Naive thymus-derived CD4-positive, alpha-beta T cell (primary cell): ENCODE data around the gene EFL1. TPM values are rescaled to one million over a fixed set of nuclear protein-coding genes. Genes with fewer than 3 reads are reported as not detected.

ENCODE experiments used
- ATAC-seq: fragments of 150-1000 bp; cut with Tn5 transposase; 2 replicates; pipeline ENCODE4 v1.10.0; 2021; ENCODE audit warnings: mild to moderate bottlenecking, moderate library complexity
- CTCF ChIA-PET: fragments of 350-600 bp; sonication (Branson Sonifier 250); formaldehyde crosslinking; loops from one replicate; lab custom pipeline; 2021; ENCODE audit warnings: antibody characterized with exemption; lab: Charles Lee
- POLR2A ChIA-PET: fragments of 350-600 bp; sonication (Branson Sonifier 250); formaldehyde crosslinking; loops from one replicate; lab custom pipeline; 2021; ENCODE audit warnings: antibody characterized with exemption, inconsistent platforms; lab: Charles Lee
- DNase-seq, 9 donors: peaks; one replicate each; pipeline versions ENCODE4 v3.0.0 to v3.0.0-alpha.2; 2020 to 2022; ENCODE audit warnings: mixed read lengths in 1 of 9
- H3K27ac ChIP-seq: one replicate; pipeline ENCODE4 v1.7.0; 2013; ENCODE audit warnings: mild to moderate bottlenecking, low read depth, low read length, moderate library complexity
- H3K27me3 ChIP-seq, 2 donors: one replicate each; pipeline ENCODE4 v1.7.0; 2013; ENCODE audit warnings: low read length in 2 of 2, mild to moderate bottlenecking in 2 of 2, moderate library complexity in 2 of 2; ENCODE audit not compliant: control insufficient read depth in 2 of 2, insufficient read depth in 2 of 2
- H3K36me3 ChIP-seq, 3 experiments: 1 replicate in 2 of 3; 2 replicates in 1 of 3; pipeline ENCODE4 v1.7.0; 2013; ENCODE audit warnings: low read length in 3 of 3, mild to moderate bottlenecking in 3 of 3, moderate library complexity in 1 of 3; ENCODE audit not compliant: insufficient read depth in 3 of 3, control insufficient read depth in 2 of 3
- H3K4me1 ChIP-seq, 2 donors: one replicate each; pipeline ENCODE4 v1.7.0; 2013; ENCODE audit warnings: low read length in 2 of 2, mild to moderate bottlenecking in 2 of 2, moderate library complexity in 1 of 2; ENCODE audit not compliant: control insufficient read depth in 2 of 2, insufficient read depth in 2 of 2
- H3K4me3 ChIP-seq: 2 replicates; pipeline ENCODE4 v1.7.0; 2013; ENCODE audit warnings: mild to moderate bottlenecking, low read length
- H3K9me3 ChIP-seq, 3 experiments: 1 replicate in 2 of 3; 2 replicates in 1 of 3; pipeline ENCODE4 v1.7.0; 2013; ENCODE audit warnings: low read length in 3 of 3; ENCODE audit not compliant: control insufficient read depth in 2 of 3
- H3K27ac Mint-ChIP-seq, 9 donors: one replicate each; pipeline ENCODE4 v1.8.0; 2020 to 2022; ENCODE audit warnings: mixed read lengths in 9 of 9, mild to moderate bottlenecking in 8 of 9, moderate library complexity in 5 of 9, inconsistent platforms in 2 of 9
- H3K27me3 Mint-ChIP-seq, 5 donors: one replicate each; pipeline ENCODE4 v1.8.0; 2021 to 2022; ENCODE audit warnings: mixed read lengths in 5 of 5, mild to moderate bottlenecking in 1 of 5
- H3K36me3 Mint-ChIP-seq, 5 donors: one replicate each; pipeline ENCODE4 v1.8.0; 2020 to 2022; ENCODE audit warnings: mixed read lengths in 5 of 5, mild to moderate bottlenecking in 3 of 5, inconsistent platforms in 1 of 5
- H3K4me1 Mint-ChIP-seq, 7 donors: one replicate each; pipeline ENCODE4 v1.8.0; 2020 to 2022; ENCODE audit warnings: mixed read lengths in 7 of 7, mild to moderate bottlenecking in 3 of 7, inconsistent platforms in 1 of 7
- H3K4me3 Mint-ChIP-seq, 10 donors: one replicate each; pipeline ENCODE4 v1.8.0; 2020 to 2022; ENCODE audit warnings: mild to moderate bottlenecking in 10 of 10, mixed read lengths in 10 of 10, moderate library complexity in 6 of 10, inconsistent platforms in 2 of 10
- H3K9me3 Mint-ChIP-seq, 11 donors: one replicate each; pipeline ENCODE4 v1.8.0; 2020 to 2022; ENCODE audit warnings: mixed read lengths in 11 of 11, mild to moderate bottlenecking in 4 of 11, inconsistent platforms in 1 of 11, moderate library complexity in 1 of 11
- intact Hi-C, 2 donors: fragments of 100-400 bp; cut with micrococcal nuclease; formaldehyde crosslinking; loops; one replicate each; pipeline ENCODE4 v1.15.1; 2023
- polyA plus RNA-seq, 2 donors: library from polyadenylated mRNA; unstranded; fragments of 300-500 nt; fragmentation: Illumina TruSeq; gene quantifications; one replicate each; pipeline ENCODE4 v1.2.3, GENCODE V29; 2021
- total RNA-seq, 6 experiments: library from RNA in 5 of 6; stranded (reverse) in 5 of 6; gene quantifications; 1 replicate in 5 of 6; 2 replicates in 1 of 6; pipeline ENCODE4 v1.2.3 and lab custom pipeline; 2021 to 2026

EFL1 gene
- total and polyA plus RNA-seq, 7 experiments from 2014 or later = 9.9 to 27.5 (median 16.6) TPM

GRCh38 chr15:82136120-82136519, 126.4 kb downstream of the EFL1 start:
- DNase-seq = no peak
- Histone ChIP-seq H3K27me3 (no peaks in the 10 kb centered on the region), H3K4me3 (no peak overlapping the region), H3K27ac (no peak overlapping the region), H3K4me1 (no peaks in the 10 kb centered on the region), H3K9me3 (no peaks in the 10 kb centered on the region), H3K36me3 (peaks cover 0 to 40% (median 3%) of the 10 kb centered on the region in 3 experiments)
- ChIA-PET POLR2A (no interaction called here), CTCF (interaction anchor here (0.6 to 0.7 kb wide), 2 partner anchors 38 to 656 kb away, joined by 3 to 4 read pairs; no protein-coding TSS in a partner anchor)
- no peaks in the 10 kb centered on the region for H3K27me3 Mint-ChIP-seq
- intact Hi-C loops = no loop called here
- no peak overlapping the region for H3K27ac Mint-ChIP-seq
- peaks cover 0 to 14% (median 6%) of the 10 kb centered on the region in 7 donors for H3K4me1 Mint-ChIP-seq
- no peak overlapping the region for H3K4me3 Mint-ChIP-seq
- ATAC-seq = no peak
- H3K36me3 Mint-ChIP-seq = peaks cover 14 to 46% (median 36%) of the 10 kb centered on the region in 5 donors
- H3K9me3 Mint-ChIP-seq = peaks cover 0 to 2% (median 0%) of the 10 kb centered on the region in 11 donors

- DNase-seq (no peak), ATAC-seq (no peak)
- ChIA-PET POLR2A (no interaction called here), CTCF (interaction anchor here (0.6 kb wide), 1 partner anchor 38 kb away, joined by 3 read pairs; no protein-coding TSS in a partner anchor)
- Histone ChIP-seq H3K36me3 (peaks cover 0 to 40% (median 3%) of the 10 kb centered on the region in 3 experiments), H3K9me3 (no peaks in the 10 kb centered on the region), H3K27ac (no peak overlapping the region), H3K4me1 (no peaks in the 10 kb centered on the region), H3K27me3 (no peaks in the 10 kb centered on the region), H3K4me3 (no peak overlapping the region)
- Mint-ChIP-seq H3K27me3 (no peaks in the 10 kb centered on the region), H3K36me3 (peaks cover 14 to 49% (median 36%) of the 10 kb centered on the region in 5 donors), H3K27ac (peak overlapping the region in 1 of 9 donors; percentile 36), H3K4me3 (no peak overlapping the region), H3K4me1 (peaks cover 0 to 10% (median 6%) of the 10 kb centered on the region in 7 donors), H3K9me3 (peaks cover 0 to 2% (median 0%) of the 10 kb centered on the region in 11 donors)
- intact Hi-C loops = no loop called here
These were observed 126.9 kb downstream of the EFL1 start for GRCh38 chr15:82135638-82136037.

- H3K27me3 ChIP-seq = no peaks in the 10 kb centered on the region
- Mint-ChIP-seq H3K4me1 (peaks cover 0 to 1% (median 0%) of the 10 kb centered on the region in 7 donors), H3K27me3 (no peaks in the 10 kb centered on the region), H3K9me3 (no peaks in the 10 kb centered on the region), H3K4me3 (no peak overlapping the region), H3K27ac (no peak overlapping the region), H3K36me3 (peaks cover 16 to 54% (median 44%) of the 10 kb centered on the region in 5 donors)
- H3K27ac ChIP-seq = no peak overlapping the region
- H3K4me1 ChIP-seq = no peaks in the 10 kb centered on the region
- H3K4me3 ChIP-seq = no peak overlapping the region
- peaks cover 0 to 50% (median 3%) of the 10 kb centered on the region in 3 experiments for H3K36me3 ChIP-seq
- no peaks in the 10 kb centered on the region for H3K9me3 ChIP-seq
- intact Hi-C loops = no loop called here
- no peak for ATAC-seq
- POLR2A ChIA-PET = no interaction called here
- CTCF ChIA-PET = no interaction called here
- DNase-seq = no peak
These were observed 128.1 kb downstream of the EFL1 start for GRCh38 chr15:82134461-82134860.

- no peak for ATAC-seq
- Mint-ChIP-seq H3K27ac (no peak overlapping the region), H3K4me1 (peaks cover 0 to 8% (median 0%) of the 10 kb centered on the region in 7 donors), H3K36me3 (peaks cover 14 to 49% (median 48%) of the 10 kb centered on the region in 5 donors), H3K9me3 (no peaks in the 10 kb centered on the region), H3K27me3 (no peaks in the 10 kb centered on the region), H3K4me3 (no peak overlapping the region)
- CTCF ChIA-PET = no interaction called here
- DNase-seq = no peak
- intact Hi-C loops = no loop called here
- POLR2A ChIA-PET = no interaction called here
- peaks cover 0 to 46% (median 0%) of the 10 kb centered on the region in 3 experiments for H3K36me3 ChIP-seq
- no peak overlapping the region for H3K27ac ChIP-seq
- H3K27me3 ChIP-seq = no peaks in the 10 kb centered on the region
- no peaks in the 10 kb centered on the region for H3K9me3 ChIP-seq
- no peaks in the 10 kb centered on the region for H3K4me1 ChIP-seq
- no peak overlapping the region for H3K4me3 ChIP-seq
These were observed 129.3 kb downstream of the EFL1 start for GRCh38 chr15:82133251-82133650.

- ATAC-seq (no peak), DNase-seq (no peak)
- no peak overlapping the region for H3K4me3 ChIP-seq
- no peaks in the 10 kb centered on the region for H3K9me3 ChIP-seq
- POLR2A ChIA-PET = no interaction called here
- CTCF ChIA-PET = no interaction called here
- Mint-ChIP-seq H3K36me3 (peaks cover 14 to 50% (median 44%) of the 10 kb centered on the region in 5 donors), H3K27ac (no peak overlapping the region), H3K9me3 (no peaks in the 10 kb centered on the region), H3K4me3 (no peak overlapping the region), H3K4me1 (peaks cover 0 to 8% (median 0%) of the 10 kb centered on the region in 7 donors), H3K27me3 (no peaks in the 10 kb centered on the region)
- no peaks in the 10 kb centered on the region for H3K4me1 ChIP-seq
- H3K36me3 ChIP-seq = peaks cover 0 to 46% (median 0%) of the 10 kb centered on the region in 3 experiments
- intact Hi-C loops = no loop called here
- H3K27ac ChIP-seq = no peak overlapping the region
- no peaks in the 10 kb centered on the region for H3K27me3 ChIP-seq
These were observed 129.8 kb downstream of the EFL1 start for GRCh38 chr15:82132742-82133141.

- Histone ChIP-seq H3K27ac (no peak overlapping the region), H3K27me3 (no peaks in the 10 kb centered on the region), H3K9me3 (no peaks in the 10 kb centered on the region), H3K4me3 (no peak overlapping the region), H3K4me1 (no peaks in the 10 kb centered on the region), H3K36me3 (peaks cover 0 to 41% (median 0%) of the 10 kb centered on the region in 3 experiments)
- intact Hi-C loops = no loop called here
- peaks cover 0 to 8% (median 0%) of the 10 kb centered on the region in 7 donors for H3K4me1 Mint-ChIP-seq
- ChIA-PET POLR2A (no interaction called here), CTCF (no interaction called here)
- no peak for ATAC-seq
- peak overlapping the region in 1 of 9 donors; percentile 6 for H3K27ac Mint-ChIP-seq
- no peaks in the 10 kb centered on the region for H3K27me3 Mint-ChIP-seq
- no peak for DNase-seq
- H3K4me3 Mint-ChIP-seq = no peak overlapping the region
- H3K36me3 Mint-ChIP-seq = peaks cover 14 to 48% (median 40%) of the 10 kb centered on the region in 5 donors
- no peaks in the 10 kb centered on the region for H3K9me3 Mint-ChIP-seq
These were observed 130.4 kb downstream of the EFL1 start for GRCh38 chr15:82132096-82132495.

- H3K27ac ChIP-seq = no peak overlapping the region
- peaks cover 0 to 24% (median 0%) of the 10 kb centered on the region in 3 experiments for H3K36me3 ChIP-seq
- Mint-ChIP-seq H3K9me3 (no peaks in the 10 kb centered on the region), H3K27me3 (no peaks in the 10 kb centered on the region), H3K4me3 (no peak overlapping the region), H3K4me1 (peaks cover 0 to 8% (median 0%) of the 10 kb centered on the region in 7 donors), H3K36me3 (peaks cover 8 to 46% (median 34%) of the 10 kb centered on the region in 5 donors), H3K27ac (no peak overlapping the region)
- ChIA-PET POLR2A (no interaction called here), CTCF (no interaction called here)
- no peaks in the 10 kb centered on the region for H3K4me1 ChIP-seq
- DNase-seq = no peak
- intact Hi-C loops = no loop called here
- no peaks in the 10 kb centered on the region for H3K27me3 ChIP-seq
- H3K4me3 ChIP-seq = no peak overlapping the region
- ATAC-seq = no peak
- no peaks in the 10 kb centered on the region for H3K9me3 ChIP-seq
These were observed 132.3 kb downstream of the EFL1 start for GRCh38 chr15:82130248-82130647.
